Vagina (tissue), 2 donors: ENCODE results near the gene UGT1A6. TPM values are rescaled to one million over a fixed set of nuclear protein-coding genes. Genes with fewer than 3 reads are reported as not detected.

Experiments used
- DNase-seq, 2 donors: peaks; one replicate each; pipeline ENCODE4 v3.0.0-alpha.2; 2017; ENCODE audit errors: extremely low spot score in 2 of 2
- H3K27ac ChIP-seq: fragments of 200-600 bp; sonication (generic); one replicate; pipeline ENCODE4 v1.5.1; 2019
- H3K27me3 ChIP-seq: fragments of 200-600 bp; sonication (generic); one replicate; pipeline ENCODE4 v1.5.1; 2019
- H3K36me3 ChIP-seq, 2 donors: fragments of 200-600 bp; sonication (generic); one replicate each; pipeline ENCODE4 v1.5.1; 2017 to 2019
- H3K4me1 ChIP-seq: fragments of 200-600 bp; sonication (generic); one replicate; pipeline ENCODE4 v1.5.1; 2019
- H3K4me3 ChIP-seq, 2 donors: fragments of 200-600 bp; sonication (generic); 1 replicate in 1 of 2; 2 replicates in 1 of 2; pipeline ENCODE4 v1.5.1; 2016 to 2019
- H3K9me3 ChIP-seq: fragments of 200-600 bp; sonication (generic); one replicate; pipeline ENCODE4 v1.5.1; 2019
- CTCF ChIP-seq, 3 experiments: fragments of 450-650 bp in 2 of 3; fragments of 200-600 bp in 1 of 3; sonication (generic) in 1 of 3; IDR thresholded peaks; one replicate each; pipeline ENCODE4 v1.5.1; 2017 to 2019; ENCODE audit warnings: antibody characterized with exemption in 3 of 3, mild to moderate bottlenecking in 2 of 3, moderate library complexity in 2 of 3
- POLR2A ChIP-seq, 2 donors: fragments of 450-650 bp; IDR thresholded peaks; one replicate each; pipeline ENCODE4 v1.6.1; 2017; ENCODE audit warnings: antibody characterized with exemption in 2 of 2, mild to moderate bottlenecking in 2 of 2, moderate library complexity in 2 of 2
- POLR2AphosphoS5 ChIP-seq, 2 donors: sonication (generic); formaldehyde crosslinking; IDR thresholded peaks; one replicate each; pipeline ENCODE4 v1.9.0; 2017; ENCODE audit warnings: antibody characterized with exemption in 2 of 2, mild to moderate bottlenecking in 2 of 2, low read depth in 1 of 2; ENCODE audit not compliant: insufficient read depth in 1 of 2
- intact Hi-C: fragments of 100-400 bp; cut with DNase I; formaldehyde crosslinking; loops from one replicate; pipeline ENCODE4 v1.15.1; 2023
- total RNA-seq: library from RNA; depleted of rRNA; stranded (reverse); fragments of >200 nt; gene quantifications from one replicate; pipeline ENCODE4 v1.2.3, GENCODE V29; 2016

UGT1A6 gene
- total RNA-seq, 1 donor from 2014 or later, result 14.0 TPM

DNA sequence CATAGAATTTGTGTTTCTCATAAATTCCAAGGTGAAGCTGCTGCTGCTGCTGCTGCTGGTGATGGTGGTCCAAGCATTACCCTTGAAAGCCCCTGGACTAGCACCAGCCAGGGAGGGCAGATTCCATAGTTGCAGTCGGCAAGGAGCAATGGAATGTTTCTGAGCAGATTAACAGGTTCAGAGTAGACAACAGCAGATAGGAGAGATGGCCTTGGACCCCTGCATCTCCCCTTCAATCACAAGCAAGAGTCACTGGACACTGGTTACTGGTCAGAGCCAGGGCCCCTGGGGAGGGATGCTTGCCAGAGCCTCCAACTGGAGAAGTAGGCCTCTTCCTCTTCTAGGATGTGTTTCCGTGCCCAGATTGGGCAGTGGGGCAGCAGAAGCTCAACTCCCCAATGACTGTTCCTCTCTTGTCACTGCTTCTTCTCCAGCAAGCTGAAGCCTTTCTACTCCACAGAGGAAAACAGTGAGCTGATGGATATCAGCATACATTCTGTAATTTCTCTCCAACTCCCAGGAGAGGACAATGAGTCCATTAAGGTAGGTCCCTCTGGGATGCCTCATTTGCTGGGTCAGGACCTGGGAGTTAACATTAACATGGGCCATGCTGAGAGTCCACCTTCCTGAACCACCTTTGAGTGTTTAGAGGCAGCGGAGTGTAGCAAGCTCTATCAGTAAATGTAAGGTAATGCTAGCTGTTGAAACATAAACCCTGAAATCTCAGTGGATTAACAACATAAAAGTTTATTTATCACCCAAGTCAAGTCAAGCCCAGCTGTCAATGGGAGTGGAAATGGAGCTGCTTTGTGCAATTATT, 120.8 kb downstream of the UGT1A6 start:
- no peaks in the 10 kb centered on the region for H3K4me1 ChIP-seq
- H3K27ac ChIP-seq, result no peak overlapping the region
- H3K9me3 ChIP-seq, result no peaks in the 10 kb centered on the region
- TF ChIP-seq POLR2AphosphoS5 (IDR thresholded peaks at IDR 0.05; ENCODE audit: insufficient read depth in 1 of 2, low read depth in 1 of 2) (no peak), CTCF (IDR thresholded peaks at IDR 0.05) (no peak), POLR2A (IDR thresholded peaks at IDR 0.05) (no peak)
- no peak overlapping the region for H3K4me3 ChIP-seq
- DNase-seq, result no peak
- no peaks in the 10 kb centered on the region for H3K36me3 ChIP-seq
- intact Hi-C loops, result no loop called here
- H3K27me3 ChIP-seq, result no peaks in the 10 kb centered on the region

GRCh38 chr2:233814056-233814835, 121.6 kb downstream of the UGT1A6 start:
- no peak for DNase-seq
- intact Hi-C loops, result no loop called here
- TF ChIP-seq CTCF (IDR thresholded peaks at IDR 0.05) (no peak), POLR2A (IDR thresholded peaks at IDR 0.05) (no peak), POLR2AphosphoS5 (IDR thresholded peaks at IDR 0.05; ENCODE audit: insufficient read depth in 1 of 2, low read depth in 1 of 2) (no peak)

GRCh38 chr2:233815861-233816260, 123.2 kb downstream of the UGT1A6 start:
- Histone ChIP-seq H3K9me3 (no peaks in the 10 kb centered on the region), H3K27ac (no peak overlapping the region), H3K4me3 (no peak overlapping the region), H3K4me1 (no peaks in the 10 kb centered on the region), H3K27me3 (no peaks in the 10 kb centered on the region), H3K36me3 (no peaks in the 10 kb centered on the region)
- no peak for TF ChIP-seq CTCF (IDR thresholded peaks at IDR 0.05)
- no peak for TF ChIP-seq POLR2A (IDR thresholded peaks at IDR 0.05)
- no peak for TF ChIP-seq POLR2AphosphoS5 (IDR thresholded peaks at IDR 0.05; ENCODE audit: insufficient read depth in 1 of 2, low read depth in 1 of 2)
- no peak for DNase-seq
- intact Hi-C loops, result no loop called here

More at GRCh38 chr2:233814056-233814835, 121.6 kb downstream of the UGT1A6 start:
- Histone ChIP-seq H3K36me3 (no peaks in the 10 kb centered on the region), H3K4me3 (no peak overlapping the region), H3K9me3 (no peaks in the 10 kb centered on the region), H3K4me1 (no peaks in the 10 kb centered on the region), H3K27me3 (no peaks in the 10 kb centered on the region), H3K27ac (no peak overlapping the region)

DNA sequence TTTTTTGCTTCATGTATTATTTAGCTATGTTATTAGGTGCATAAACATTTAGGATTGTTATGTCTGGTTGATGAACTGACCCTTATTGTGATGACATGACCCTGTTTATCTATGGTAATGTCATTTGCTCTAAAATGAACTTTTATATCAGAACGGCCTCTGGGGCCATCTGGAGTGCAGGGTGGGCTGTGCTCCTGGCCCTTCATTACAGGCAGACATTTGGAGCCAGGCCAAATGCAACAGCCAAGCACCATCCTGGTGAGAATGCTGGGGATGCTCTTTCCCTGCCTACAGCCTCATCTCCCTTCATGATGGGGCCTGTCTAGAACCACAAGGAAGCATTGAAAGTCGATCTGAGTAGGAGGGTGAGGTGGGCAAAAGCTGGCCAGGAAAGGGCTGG, 123.6 kb downstream of the UGT1A6 start:
- Histone ChIP-seq H3K27me3 (no peaks in the 10 kb centered on the region), H3K4me1 (no peaks in the 10 kb centered on the region), H3K4me3 (no peak overlapping the region), H3K27ac (no peak overlapping the region), H3K36me3 (no peaks in the 10 kb centered on the region), H3K9me3 (no peaks in the 10 kb centered on the region)
- intact Hi-C loops, result no loop called here
- TF ChIP-seq POLR2A (IDR thresholded peaks at IDR 0.05), result no peak
- no peak for TF ChIP-seq CTCF (IDR thresholded peaks at IDR 0.05)
- TF ChIP-seq POLR2AphosphoS5 (IDR thresholded peaks at IDR 0.05; ENCODE audit: insufficient read depth in 1 of 2, low read depth in 1 of 2), result no peak
- no peak for DNase-seq
